HL-60/S4 treated with retinoic acid at 250 ng/mL for 4 days and 3 days (cell line): Measurements from ENCODE around the gene CDKN1A.
"Not testable (repeated sequence)": the region's sequence is repeated elsewhere in the genome, so short reads cannot be mapped to it uniquely, and the experiment has no call there.

Source experiments
- in situ Hi-C: fragments of 300-500 bp; cut with MboI; formaldehyde crosslinking; loops from 2 replicates; pipeline ENCODE4 v1.7.0; 2022; ENCODE audit warnings: low sequenced_read_pairs

Gene CDKN1A

GRCh38 chr6:36718560-36718959 lies 40.0 kb downstream of the CDKN1A start:
- in situ Hi-C loops = no loop called here

GRCh38 chr6:36719126-36719525 lies 40.6 kb downstream of the CDKN1A start:
- in situ Hi-C loops = no loop called here

GRCh38 chr6:36720251-36721141 lies 42.0 kb downstream of the CDKN1A start:
- in situ Hi-C loops = no loop called here

GRCh38 chr6:36721369-36722140 lies 43.0 kb downstream of the CDKN1A start:
- in situ Hi-C loops = no loop called here

GRCh38 chr6:36722365-36722764 lies 43.9 kb downstream of the CDKN1A start:
- in situ Hi-C loops = no loop called here

GRCh38 chr6:36722879-36723278 lies 44.4 kb downstream of the CDKN1A start:
- in situ Hi-C loops = no loop called here

GRCh38 chr6:36723992-36724391 lies 45.5 kb downstream of the CDKN1A start:
- in situ Hi-C loops = not testable (repeated sequence)

GRCh38 chr6:36724514-36725390 lies 46.2 kb downstream of the CDKN1A start:
- in situ Hi-C loops = no loop called here

GRCh38 chr6:36725581-36725980 lies 47.1 kb downstream of the CDKN1A start:
- in situ Hi-C loops = no loop called here

GRCh38 chr6:36727505-36728021 lies 49.0 kb downstream of the CDKN1A start:
- in situ Hi-C loops = no loop called here

- in situ Hi-C loops = no loop called here
These were observed 50.0 kb downstream of the CDKN1A start for GRCh38 chr6:36728289-36729160.

- in situ Hi-C loops = no loop called here
These were observed 50.6 kb downstream of the CDKN1A start for GRCh38 chr6:36729161-36729524.

- in situ Hi-C loops = no loop called here
These were observed 52.2 kb downstream of the CDKN1A start for GRCh38 chr6:36730424-36731380.

GRCh38 chr6:36731622-36732310 lies 53.3 kb downstream of the CDKN1A start:
- in situ Hi-C loops = no loop called here

GRCh38 chr6:36733300-36733699 lies 54.8 kb downstream of the CDKN1A start:
- in situ Hi-C loops = no loop called here

- in situ Hi-C loops = no loop called here
These were observed 56.1 kb downstream of the CDKN1A start for GRCh38 chr6:36734486-36735060.

- in situ Hi-C loops = no loop called here
These were observed 56.9 kb downstream of the CDKN1A start for GRCh38 chr6:36735110-36736071.
